Measurements from ENCODE around the gene THUMPD2.

THUMPD2 gene

GRCh38 chr2:39718483-39718882, 60.6 kb downstream of the THUMPD2 start:
- peak; percentile 76 for DNase-seq (ENCODE audit: low read depth)

DNA sequence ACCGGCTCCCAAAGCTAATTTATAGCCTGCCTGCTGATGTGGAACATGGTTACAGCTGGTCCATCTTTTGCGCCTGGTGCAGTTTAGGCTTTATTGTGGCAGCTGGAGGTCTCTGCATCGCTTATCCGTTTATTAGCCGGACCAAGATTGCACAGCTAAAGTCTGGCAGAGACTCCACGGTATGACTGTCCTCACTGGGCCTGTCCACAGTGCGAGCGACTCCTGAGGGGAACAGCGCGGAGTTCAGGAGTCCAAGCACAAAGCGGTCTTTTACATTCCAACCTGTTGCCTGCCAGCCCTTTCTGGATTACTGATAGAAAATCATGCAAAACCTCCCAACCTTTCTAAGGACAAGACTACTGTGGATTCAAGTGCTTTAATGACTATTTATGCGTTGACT, 62.0 kb downstream of the THUMPD2 start:
- no peak for DNase-seq (ENCODE audit: low read depth)

DNA sequence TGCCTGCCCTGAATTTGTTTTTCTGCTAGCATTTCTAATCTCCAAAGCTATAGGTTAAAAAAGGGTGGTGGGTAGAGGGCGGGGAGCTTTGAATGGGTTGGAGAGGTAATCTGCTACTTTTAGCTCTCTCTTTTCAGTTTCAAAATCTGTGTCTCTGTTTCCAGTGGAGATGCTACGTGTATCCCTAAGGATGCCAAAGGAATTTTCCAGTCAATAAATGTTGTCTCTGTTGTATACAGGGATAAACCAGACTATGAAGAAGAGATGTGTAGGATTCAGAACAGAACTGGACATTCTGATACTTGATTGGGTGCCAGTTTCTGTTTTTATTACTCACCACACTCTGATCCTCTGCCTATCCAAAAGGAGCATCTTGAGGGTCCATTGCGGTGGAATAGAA, 63.2 kb downstream of the THUMPD2 start:
- DNase-seq (ENCODE audit: low read depth): no peak

- no peak for DNase-seq (ENCODE audit: low read depth)
Observed at GRCh38 chr2:39715095-39715494, 64.0 kb downstream of the THUMPD2 start.

DNA sequence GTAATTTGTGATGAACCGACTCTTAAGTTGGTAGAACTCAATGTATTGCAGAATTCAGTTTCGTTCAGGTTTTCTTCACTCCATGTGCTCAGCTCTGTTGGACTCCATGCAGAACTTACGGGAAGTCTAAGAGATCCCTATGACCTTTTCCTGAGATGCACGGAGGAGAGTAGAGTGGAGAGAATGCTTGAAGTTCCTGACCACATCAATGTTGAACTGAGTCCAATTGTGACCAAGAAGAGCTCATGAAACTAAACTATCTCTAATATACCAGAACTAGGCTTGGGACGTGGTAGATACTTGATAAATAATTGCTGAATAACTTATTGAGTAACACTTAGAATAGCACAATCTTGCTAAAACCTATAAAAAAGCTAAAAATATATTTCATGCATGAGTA, 66.1 kb downstream of the THUMPD2 start:
- peak; percentile 44 for DNase-seq (ENCODE audit: low read depth)

- no peak for DNase-seq (ENCODE audit: low read depth)
Observed at GRCh38 chr2:39710807-39711206, 68.3 kb downstream of the THUMPD2 start.

GRCh38 chr2:39708003-39708402, 71.1 kb downstream of the THUMPD2 start:
- no peak for DNase-seq (ENCODE audit: low read depth)

GRCh38 chr2:39706945-39707344, 72.1 kb downstream of the THUMPD2 start:
- DNase-seq (ENCODE audit: low read depth): no peak

GRCh38 chr2:39706312-39706711, 72.7 kb downstream of the THUMPD2 start:
- no peak for DNase-seq (ENCODE audit: low read depth)

DNA sequence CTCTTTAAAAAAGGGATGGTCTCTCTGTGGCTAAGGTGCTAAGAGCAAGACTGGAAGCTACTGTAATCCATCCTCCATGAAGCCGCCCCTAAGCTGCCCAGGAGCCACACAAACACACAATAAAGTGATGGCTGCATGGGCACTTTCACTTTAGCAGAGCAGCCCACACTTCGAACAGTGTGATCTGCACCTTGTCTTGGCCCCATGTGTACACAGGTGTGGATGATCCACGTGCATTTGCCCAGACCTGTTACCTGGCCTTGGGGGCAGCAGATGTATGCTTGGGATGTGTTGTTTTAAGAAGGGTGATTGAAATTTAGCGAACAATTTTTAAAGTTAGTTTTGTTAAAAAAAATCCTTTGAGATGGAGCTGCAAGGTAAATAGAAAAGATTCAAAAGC, 73.4 kb downstream of the THUMPD2 start:
- DNase-seq (ENCODE audit: low read depth): no peak

GRCh38 chr2:39704540-39704939, 74.5 kb downstream of the THUMPD2 start:
- DNase-seq (ENCODE audit: low read depth): no peak

DNA sequence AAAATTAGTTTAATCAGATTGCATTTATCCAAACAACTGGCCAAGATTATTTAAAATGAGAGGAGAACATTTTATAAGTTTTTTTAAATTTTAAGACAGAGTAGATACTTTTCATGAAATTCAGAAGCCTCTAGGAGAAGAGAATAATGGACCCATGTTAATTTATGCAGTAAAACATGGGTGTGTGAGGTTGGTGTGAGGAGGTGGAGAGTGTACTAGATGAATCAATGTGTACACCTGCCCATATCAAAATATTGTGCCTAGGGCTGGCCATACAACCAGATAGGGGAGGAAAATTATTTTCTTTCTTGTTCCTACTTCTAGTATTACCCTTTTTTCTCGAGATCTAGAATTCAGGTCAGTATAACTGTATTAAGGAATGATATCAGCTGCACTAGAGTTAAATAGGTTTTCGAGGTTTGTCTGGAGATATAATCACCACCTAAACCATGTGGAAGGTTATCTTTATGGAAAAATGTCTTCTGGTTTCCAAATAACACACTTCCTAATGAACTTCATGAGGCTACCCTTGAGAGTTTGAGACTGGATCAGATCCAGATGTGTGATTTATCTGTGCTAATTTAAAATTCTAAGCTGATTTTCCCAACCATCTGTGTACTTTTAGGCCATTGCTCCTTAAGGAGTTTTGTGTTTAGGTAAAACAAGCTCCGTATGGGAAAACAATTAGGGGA, 75.7 kb downstream of the THUMPD2 start:
- DNase-seq (ENCODE audit: low read depth): no peak

DNA sequence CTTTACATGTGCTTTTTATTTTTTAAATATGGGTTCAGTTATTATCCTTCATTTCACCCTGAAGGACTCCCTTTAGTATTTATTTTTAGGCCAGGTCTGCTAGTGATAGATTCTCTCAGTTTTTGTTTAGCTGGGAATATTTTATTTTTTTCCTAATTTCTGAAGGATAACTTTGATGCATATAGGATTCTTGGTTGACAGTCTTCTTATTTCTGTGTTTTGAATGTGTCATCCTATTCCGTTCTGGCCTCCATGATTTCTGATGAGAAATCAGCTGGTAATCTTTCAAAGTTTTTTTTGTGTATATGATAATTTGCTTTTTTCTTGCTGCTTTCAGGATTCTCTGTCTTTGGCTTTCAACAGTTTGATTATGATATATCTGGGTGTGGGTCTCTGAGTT, 77.9 kb downstream of the THUMPD2 start:
- no peak for DNase-seq (ENCODE audit: low read depth)

GRCh38 chr2:39697454-39697853, 81.6 kb downstream of the THUMPD2 start:
- DNase-seq (ENCODE audit: low read depth): no peak

DNA sequence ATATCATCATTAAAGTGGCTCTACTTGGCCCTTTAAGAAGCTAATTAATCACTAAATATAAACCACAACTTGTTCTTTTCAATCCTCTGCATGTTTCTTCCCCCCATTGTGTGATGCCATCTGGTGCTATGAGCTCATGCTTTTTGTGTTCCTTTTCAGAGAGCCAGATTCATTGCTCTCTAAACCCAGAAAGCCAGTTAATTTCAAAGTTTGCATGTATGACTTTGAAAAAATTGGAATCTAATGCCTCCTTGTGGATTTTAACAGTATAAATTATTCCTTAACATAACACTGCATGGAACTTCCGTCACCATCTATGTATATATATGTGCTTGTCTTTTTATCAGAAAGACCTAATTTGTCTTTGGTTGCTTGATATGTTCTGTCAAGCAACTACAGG, 82.2 kb downstream of the THUMPD2 start:
- DNase-seq (ENCODE audit: low read depth): peak; percentile 89

DNA sequence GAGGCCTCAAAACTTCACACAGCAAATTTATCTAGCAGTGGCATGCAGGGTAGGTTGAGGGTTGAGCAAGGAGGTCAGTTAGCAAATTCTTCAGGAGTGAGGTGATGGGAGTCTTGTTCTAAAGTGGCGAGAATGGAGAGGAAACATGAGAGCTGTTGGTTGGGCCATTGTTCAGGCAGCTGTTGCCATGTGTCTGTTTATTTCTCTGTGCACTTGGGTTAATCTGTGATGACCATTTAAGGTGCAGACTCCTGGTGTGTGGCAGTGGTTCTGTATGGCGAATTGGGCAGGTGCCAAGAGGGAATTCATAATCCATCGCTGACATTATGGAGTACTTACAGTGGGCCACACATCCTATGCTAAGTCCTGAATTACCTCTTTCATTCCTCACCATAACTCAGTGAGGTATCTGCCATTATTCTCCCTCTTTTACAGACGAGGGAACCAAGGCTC, 82.9 kb downstream of the THUMPD2 start:
- peak; percentile 98 for DNase-seq (ENCODE audit: low read depth)

GRCh38 chr2:39693245-39693644, 85.8 kb downstream of the THUMPD2 start:
- no peak for DNase-seq (ENCODE audit: low read depth)

GRCh38 chr2:39689876-39690275, 89.2 kb downstream of the THUMPD2 start:
- DNase-seq (ENCODE audit: low read depth): no peak

GRCh38 chr2:39689272-39689841, 89.7 kb downstream of the THUMPD2 start:
- no peak for DNase-seq (ENCODE audit: low read depth)

DNA sequence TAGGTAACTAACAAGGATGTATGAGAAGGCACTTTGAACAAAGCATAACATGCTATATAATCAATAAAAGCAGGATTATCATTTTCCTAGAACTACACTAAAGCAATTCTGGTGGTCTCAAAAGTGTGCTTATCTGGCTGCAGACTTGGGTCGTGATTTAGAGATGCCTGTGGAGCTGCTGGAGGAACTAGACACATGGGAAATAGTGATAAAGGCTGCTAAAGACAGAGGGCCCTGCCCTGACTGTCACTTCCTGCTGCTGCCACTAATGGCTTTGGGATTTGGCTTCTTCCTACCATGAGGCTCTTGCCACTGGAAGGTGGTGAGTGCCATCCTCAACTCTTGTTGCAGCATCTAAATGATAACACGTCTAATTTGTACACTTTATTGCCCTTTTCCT, 90.9 kb downstream of the THUMPD2 start:
- no peak for DNase-seq (ENCODE audit: low read depth)

- DNase-seq (ENCODE audit: low read depth): no peak
Observed at GRCh38 chr2:39686456-39686855, 92.6 kb downstream of the THUMPD2 start.
